Sigmoid colon (tissue), 7 donors: ENCODE data around the gene CDC34. TPM values are rescaled to one million over a fixed set of nuclear protein-coding genes. Genes with fewer than 3 reads are reported as not detected.

Experiments
- DNase-seq: peaks from one replicate; pipeline ENCODE4 v3.0.0-alpha.2; 2019
- H3K27ac ChIP-seq, 4 donors: fragments of 200-600 bp; sonication (generic); one replicate each; pipeline ENCODE4 v1.5.1; 2016 to 2019; ENCODE audit warnings: mild to moderate bottlenecking in 1 of 4
- H3K27me3 ChIP-seq, 3 donors: fragments of 200-600 bp; sonication (generic); one replicate each; pipeline ENCODE4 v1.5.1; 2019; ENCODE audit warnings: mild to moderate bottlenecking in 1 of 3
- H3K36me3 ChIP-seq, 4 donors: fragments of 200-600 bp; sonication (generic); one replicate each; pipeline ENCODE4 v1.5.1; 2016 to 2019
- H3K4me1 ChIP-seq, 4 donors: fragments of 200-600 bp; sonication (generic); one replicate each; pipeline ENCODE4 v1.5.1; 2017 to 2019
- H3K4me3 ChIP-seq, 4 donors: fragments of 200-600 bp; sonication (generic); one replicate each; pipeline ENCODE4 v1.5.1; 2017 to 2019; ENCODE audit warnings: mild to moderate bottlenecking in 2 of 4, moderate library complexity in 1 of 4
- H3K9me3 ChIP-seq, 4 donors: fragments of 200-600 bp in 3 of 4; sonication (generic) in 3 of 4; one replicate each; pipeline versions ENCODE4 v1.5.1 to v1.6.1; 2013 to 2019
- CTCF ChIP-seq, 4 experiments: fragments of 450-650 bp in 3 of 4; fragments of 200-600 bp in 1 of 4; IDR thresholded peaks; one replicate each; pipeline ENCODE4 v1.5.1; 2016 to 2019; ENCODE audit warnings: antibody characterized with exemption in 4 of 4, mild to moderate bottlenecking in 3 of 4, moderate library complexity in 2 of 4
- EP300 ChIP-seq, 4 donors: sonication (generic); formaldehyde crosslinking; IDR thresholded peaks; one replicate each; pipeline ENCODE4 v1.6.1; 2017; ENCODE audit warnings: antibody characterized with exemption in 4 of 4
- POLR2A ChIP-seq, 2 donors: fragments of 450-650 bp; IDR thresholded peaks; one replicate each; pipeline ENCODE4 v1.6.1; 2016; ENCODE audit warnings: antibody characterized with exemption in 2 of 2, mild to moderate bottlenecking in 2 of 2, moderate library complexity in 2 of 2
- POLR2AphosphoS5 ChIP-seq, 4 donors: sonication (generic); formaldehyde crosslinking; IDR thresholded peaks; one replicate each; pipeline ENCODE4 v1.6.1; 2017; ENCODE audit warnings: antibody characterized with exemption in 4 of 4
- WGBS, 2 donors: extraction: QIAGEN DNeasy Blood & Tissue Kit; methylation state at CpG; one replicate each; pipeline ENCODE4 v1.1.7; 2013; 5-methylcytosine and 5-hydroxymethylcytosine counted together
- intact Hi-C: fragments of 100-400 bp; cut with DNase I; formaldehyde crosslinking; loops from one replicate; pipeline ENCODE4 v1.15.1; 2023
- polyA plus RNA-seq, 3 donors: library from polyadenylated mRNA; stranded (reverse); fragments of 200-250 nt; gene quantifications; one replicate each; pipeline ENCODE4 v1.2.3, GENCODE V29; 2013
- total RNA-seq, 4 donors: library from RNA; depleted of rRNA; stranded (reverse); fragments of >200 nt; gene quantifications; one replicate each; pipeline ENCODE4 v1.1.0, GENCODE V29; 2016
- donor health status: healthy with polysubstance abuse.
- donor health status: Bipolar disorder and iron deficiency.
- donor health status: healthy.

The CDC34 gene
- total and polyA plus RNA-seq, 7 donors = 74.9 to 152 (median 96.7) TPM

- peaks cover 0 to 11% (median 0%) of the 10 kb centered on the region in 4 donors for H3K36me3 ChIP-seq
- intact Hi-C loops = no loop called here
- peak; percentile 66 for DNase-seq
- TF ChIP-seq POLR2A (IDR thresholded peaks at IDR 0.05) (no peak), EP300 (IDR thresholded peaks at IDR 0.05) (no peak), POLR2AphosphoS5 (IDR thresholded peaks at IDR 0.05) (no peak), CTCF (IDR thresholded peaks at IDR 0.05) (no peak)
- H3K27ac ChIP-seq = peak overlapping the region in 2 of 4 donors; percentile 88 to 98
- H3K9me3 ChIP-seq = no peaks in the 10 kb centered on the region
- H3K27me3 ChIP-seq = no peaks in the 10 kb centered on the region
- H3K4me3 ChIP-seq = peak overlapping the region; percentile 82 to 100 (median 98)
- H3K4me1 ChIP-seq = peaks cover 0 to 42% (median 35%) of the 10 kb centered on the region in 4 donors
- WGBS, 2 donors = 51 to 61% methylated on average over 32 of the region's 32 CpGs
Observed at GRCh38 chr19:508204-509150, 23.1 kb upstream of the CDC34 start.

- intact Hi-C loops = no loop called here
- WGBS, 2 donors = 5 to 7% methylated on average over 21 of the region's 21 CpGs
- peak; percentile 88 for DNase-seq
- H3K4me1 ChIP-seq = peaks cover 0 to 42% (median 35%) of the 10 kb centered on the region in 4 donors
- peak overlapping the region in 3 of 4 donors; percentile 3 to 19 (median 4) for H3K4me3 ChIP-seq
- H3K36me3 ChIP-seq = peaks cover 0 to 11% (median 0%) of the 10 kb centered on the region in 4 donors
- H3K27me3 ChIP-seq = no peaks in the 10 kb centered on the region
- peak overlapping the region; percentile 43 to 75 (median 62) for H3K27ac ChIP-seq
- no peak for TF ChIP-seq POLR2AphosphoS5 (IDR thresholded peaks at IDR 0.05)
- no peak for TF ChIP-seq EP300 (IDR thresholded peaks at IDR 0.05)
- peak; percentile 82 to 90 (median 86) for TF ChIP-seq CTCF (IDR thresholded peaks at IDR 0.05)
- no peaks in the 10 kb centered on the region for H3K9me3 ChIP-seq
Observed at GRCh38 chr19:510606-511100, 20.9 kb upstream of the CDC34 start.

GRCh38 chr19:511101-511851 is 20.3 kb upstream of the CDC34 start:
- intact Hi-C loops = no loop called here
- peaks cover 0 to 11% (median 0%) of the 10 kb centered on the region in 4 donors for H3K36me3 ChIP-seq
- H3K4me3 ChIP-seq = peak overlapping the region in 3 of 4 donors; percentile 3 to 19 (median 4)
- no peaks in the 10 kb centered on the region for H3K9me3 ChIP-seq
- 10 to 17% methylated on average over 30 of the region's 30 CpGs for whole genome bisulfite sequencing, 2 donors
- H3K4me1 ChIP-seq = peaks cover 0 to 40% (median 33%) of the 10 kb centered on the region in 4 donors
- H3K27me3 ChIP-seq = no peaks in the 10 kb centered on the region
- peak overlapping the region; percentile 43 to 75 (median 62) for H3K27ac ChIP-seq
- peak in 1 of 4 donors; percentile 36 for TF ChIP-seq POLR2AphosphoS5 (IDR thresholded peaks at IDR 0.05)
- no peak for TF ChIP-seq CTCF (IDR thresholded peaks at IDR 0.05)
- DNase-seq = peak; percentile 86

- 14 to 48% methylated on average over 62 of the region's 62 CpGs for WGBS, 2 donors
- no peak for TF ChIP-seq EP300 (IDR thresholded peaks at IDR 0.05)
- no peak for TF ChIP-seq POLR2AphosphoS5 (IDR thresholded peaks at IDR 0.05)
- no peak for TF ChIP-seq POLR2A (IDR thresholded peaks at IDR 0.05)
- no peak for TF ChIP-seq CTCF (IDR thresholded peaks at IDR 0.05)
- no peak for DNase-seq
- Histone ChIP-seq H3K4me3 (no peak overlapping the region), H3K4me1 (peaks cover 0 to 36% (median 29%) of the 10 kb centered on the region in 4 donors), H3K9me3 (no peaks in the 10 kb centered on the region), H3K36me3 (peaks cover 0 to 11% (median 0%) of the 10 kb centered on the region in 4 donors), H3K27ac (no peak overlapping the region), H3K27me3 (no peaks in the 10 kb centered on the region)
- intact Hi-C loops = no loop called here
Observed at GRCh38 chr19:512547-513365, 18.8 kb upstream of the CDC34 start.
